K562 (cell line): ENCODE measurements around the gene CNTF. TPM values are rescaled to one million over a fixed set of nuclear protein-coding genes. Genes with fewer than 3 reads are reported as not detected.

Source experiments
- AFF1 ChIP-seq, 2 experiments: fragments of 450-650 bp; IDR thresholded peaks; 2 replicates each; pipeline ENCODE4 v1.6.1; 2018; ENCODE audit warnings: mild to moderate bottlenecking in 2 of 2, low read depth in 1 of 2; ENCODE audit not compliant: partially characterized antibody in 2 of 2
- DACH1 ChIP-seq: fragments of 450-650 bp; IDR thresholded peaks from 2 replicates; pipeline ENCODE4 v1.6.1; 2018; ENCODE audit not compliant: partially characterized antibody
- GATA2 ChIP-seq: sonication (generic); formaldehyde crosslinking; IDR thresholded peaks from 2 replicates; pipeline ENCODE4 v1.4.0; 2020; ENCODE audit warnings: mild to moderate bottlenecking, missing genetic modification reagents
- MYC ChIP-seq, 2 experiments: fragments of 250-450 bp in 1 of 2; sonication (Bioruptor Pico) in 1 of 2; IDR thresholded peaks; 2 replicates each; pipeline versions ENCODE4 v1.5.1 to v1.6.1; 2012 to 2021; ENCODE audit warnings: low read depth in 2 of 2, borderline replicate concordance in 1 of 2, improper control_type of control experiment in 1 of 2, low read length in 1 of 2, mild to moderate bottlenecking in 1 of 2, moderate library complexity in 1 of 2
- NFYB ChIP-seq: IDR thresholded peaks from 2 replicates; pipeline ENCODE4 v1.6.1; 2011; ENCODE audit warnings: mild to moderate bottlenecking, moderate library complexity; ENCODE audit not compliant: insufficient read length; ENCODE audit errors: extremely low read depth
- PBX2 ChIP-seq, 2 experiments: IDR thresholded peaks in 1 of 2; conservative IDR thresholded peaks in 1 of 2; 2 replicates each; pipeline ENCODE4 v1.6.1; 2016; ENCODE audit warnings: low read depth in 2 of 2, mild to moderate bottlenecking in 1 of 2, missing compliant biosample characterization in 1 of 2, missing genetic modification characterization in 1 of 2, moderate library complexity in 1 of 2
- POLR2AphosphoS5 ChIP-seq: IDR thresholded peaks from 2 replicates; pipeline ENCODE4 v1.6.1; 2011; ENCODE audit warnings: mild to moderate bottlenecking, low read depth, low read length, moderate library complexity; ENCODE audit not compliant: control insufficient read depth, insufficient read depth
- SMAD3 ChIP-seq: fragments of 450-650 bp; formaldehyde crosslinking; conservative IDR thresholded peaks from 2 replicates; pipeline ENCODE4 v1.4.0; 2020; ENCODE audit warnings: mild to moderate bottlenecking
- ZBTB11 ChIP-seq, 3 experiments: fragments of 200-800 bp in 1 of 3; fragments of 250-450 bp in 1 of 3; fragments of 450-650 bp in 1 of 3; sonication (Bioruptor Pico) in 1 of 3; sonication (Bioruptor generic) in 1 of 3; formaldehyde crosslinking in 1 of 3; IDR thresholded peaks; 2 replicates each; pipeline versions ENCODE4 v1.6.1 to v1.8.0; 2016 to 2022; ENCODE audit warnings: mild to moderate bottlenecking in 2 of 3, missing genetic modification characterization in 2 of 3, missing compliant biosample characterization in 1 of 3, moderate library complexity in 1 of 3
- ZKSCAN1 ChIP-seq: fragments of 150-350 bp; IDR thresholded peaks from 2 replicates; pipeline ENCODE4 v1.6.1; 2016; ENCODE audit warnings: low read depth, low read length
- polyA plus RNA-seq, 8 experiments: library from polyadenylated mRNA; depleted of rRNA in 4 of 8; stranded (reverse) in 5 of 8; unstranded in 3 of 8; fragments of >200 nt; fragmentation: Nextera tagmentation in 2 of 8; fragmentation: Illumina TruSeq in 1 of 8; extraction: Ambion mirVana in 2 of 8; extraction: Trizol in 1 of 8; gene quantifications; 2 replicates each; pipeline versions ENCODE4 v1.2.1 to v1.2.3, GENCODE V29; 2011 to 2014; ENCODE audit warnings: inconsistent platforms in 1 of 8, missing spikeins in 1 of 8
- total RNA-seq, 7 experiments: library from RNA; depleted of rRNA in 6 of 7; stranded (reverse); fragments of >200 nt in 6 of 7; fragmentation: Illumina TruSeq in 2 of 7; extraction: Trizol in 2 of 7; gene quantifications; 2 replicates each; pipeline versions ENCODE4 v1.2.1 to v1.2.3, GENCODE V29; 2011 to 2021; ENCODE audit warnings: low replicate concordance in 1 of 7

Gene CNTF
- total and polyA plus RNA-seq, 9 of the 15 experiments (the other 6 are each of a cell fraction or from before 2014, with no cell fraction given) = 0.17 to 5.0 (median 2.3) TPM

GRCh38 chr11:58578635-58579191, 43.8 kb upstream of the CNTF start, which contains the start of gene ZFP91 (continued):
- TF ChIP-seq PBX2 (CRISPR knock-in tag; IDR thresholded peaks at IDR 0.05; ENCODE audit: low read depth) = peak; percentile 59
- TF ChIP-seq PBX2 (tag; conservative IDR thresholded peaks at IDR 0.05; ENCODE audit: low read depth) = peak; percentile 26; the same call in 1 of the 2 replicates
- TF ChIP-seq ZBTB11 (CRISPR knock-in tag; IDR thresholded peaks at IDR 0.05) = no peak
- TF ChIP-seq POLR2AphosphoS5 = peak; percentile 69
- no peak for TF ChIP-seq NFYB
- TF ChIP-seq GATA2 (CRISPR knock-in tag) = no peak
- no peak for TF ChIP-seq AFF1 (IDR thresholded peaks at IDR 0.05; ENCODE audit: low read depth in 1 of 2, partially characterized antibody in 2 of 2)
- 0 out of 2 replicates have a peak, but pooled peaks have one; percentile 9 for TF ChIP-seq MYC (IDR thresholded peaks at IDR 0.05; ENCODE audit: low read depth, low read length)
- TF ChIP-seq MYC (CRISPR knock-in tag; IDR thresholded peaks at IDR 0.05; ENCODE audit: borderline replicate concordance, low read depth) = peak; percentile 73; the same call in 1 of the 2 replicates
- TF ChIP-seq ZKSCAN1 = no peak
- TF ChIP-seq DACH1 = no peak
- TF ChIP-seq SMAD3 (CRISPR knock-in tag) = 0 out of 2 replicates have a peak, but pooled peaks have one; percentile 31
